GM23338 (cell line): Measurements from ENCODE around the gene OLIG1. TPM values are rescaled to one million over a fixed set of nuclear protein-coding genes. Genes with fewer than 3 reads are reported as not detected.

Experiments used
- ATAC-seq: fragments of 200-7000 bp; cut with Tn5 transposase; 3 replicates; pipeline ENCODE4 v1.9.1; 2020
- DNase-seq: peaks from one replicate; pipeline ENCODE4 v3.0.0-alpha.2; 2015; ENCODE audit warnings: low spot score
- H2AFZ ChIP-seq: fragments of 200-600 bp; sonication (generic); 2 replicates; pipeline ENCODE4 v1.8.0; 2016; ENCODE audit warnings: antibody characterized with exemption, mild to moderate bottlenecking, moderate library complexity
- H3F3A ChIP-seq: fragments of 200-600 bp; sonication (generic); replicated peaks from 2 replicates; pipeline ENCODE4 v1.8.0; 2017; ENCODE audit warnings: antibody characterized with exemption, mixed run types, low read depth
- H3K27ac ChIP-seq: fragments of 200-600 bp; sonication (generic); 2 replicates; pipeline ENCODE4 v1.6.1; 2016; ENCODE audit warnings: low read depth
- H3K27me3 ChIP-seq: fragments of 200-600 bp; sonication (generic); 2 replicates; pipeline ENCODE4 v1.8.0; 2016; ENCODE audit warnings: mild to moderate bottlenecking, mixed run types, moderate library complexity; ENCODE audit not compliant: insufficient read depth
- H3K36me3 ChIP-seq: fragments of 200-600 bp; sonication (generic); 2 replicates; pipeline ENCODE4 v1.8.0; 2016; ENCODE audit warnings: mild to moderate bottlenecking; ENCODE audit not compliant: insufficient read depth
- H3K4me1 ChIP-seq: fragments of 200-600 bp; sonication (generic); 2 replicates; pipeline ENCODE4 v1.8.0; 2016; ENCODE audit warnings: mild to moderate bottlenecking, moderate library complexity; ENCODE audit not compliant: insufficient read depth
- H3K4me2 ChIP-seq: fragments of 200-600 bp; sonication (generic); 2 replicates; pipeline ENCODE4 v1.7.1; 2017; ENCODE audit warnings: mixed run types
- H3K4me3 ChIP-seq: fragments of 200-600 bp; sonication (generic); 2 replicates; pipeline ENCODE4 v1.6.1; 2016; ENCODE audit warnings: mixed run types
- H3K79me2 ChIP-seq: fragments of 200-600 bp; sonication (generic); replicated peaks from 2 replicates; pipeline ENCODE4 v1.8.0; 2017; ENCODE audit warnings: mild to moderate bottlenecking; ENCODE audit not compliant: insufficient read depth
- H3K9me2 ChIP-seq: fragments of 200-600 bp; sonication (generic); 2 replicates; pipeline ENCODE4 v1.8.0; 2017; ENCODE audit not compliant: insufficient read depth
- H4K20me1 ChIP-seq: fragments of 200-600 bp; sonication (generic); replicated peaks from 2 replicates; pipeline ENCODE4 v1.8.0; 2017; ENCODE audit warnings: mild to moderate bottlenecking; ENCODE audit not compliant: insufficient read depth
- H3K27ac Mint-ChIP-seq: 2 replicates; pipeline ENCODE4 v1.8.0; 2020; ENCODE audit warnings: inconsistent platforms, mild to moderate bottlenecking, moderate library complexity, mixed read lengths
- H3K27me3 Mint-ChIP-seq: 3 replicates; pipeline ENCODE4 v1.8.0; 2022; ENCODE audit warnings: low read depth, mild to moderate bottlenecking, moderate library complexity, mixed read lengths, inconsistent platforms; ENCODE audit not compliant: insufficient read depth, poor library complexity
- H3K36me3 Mint-ChIP-seq: 3 replicates; pipeline ENCODE4 v1.8.0; 2021; ENCODE audit warnings: low read depth, mild to moderate bottlenecking, inconsistent platforms, moderate library complexity, mixed read lengths
- H3K4me1 Mint-ChIP-seq: 3 replicates; pipeline ENCODE4 v1.8.0; 2020; ENCODE audit warnings: mild to moderate bottlenecking, inconsistent platforms, mixed read lengths
- H3K4me3 Mint-ChIP-seq: 3 replicates; pipeline ENCODE4 v1.8.0; 2021; ENCODE audit warnings: moderate library complexity, mild to moderate bottlenecking, inconsistent platforms, mixed read lengths
- H3K9me3 Mint-ChIP-seq: 3 replicates; pipeline ENCODE4 v1.8.0; 2020; ENCODE audit warnings: moderate library complexity, mild to moderate bottlenecking, inconsistent platforms, mixed read lengths
- ETS1 ChIP-seq: IDR thresholded peaks from 2 replicates; pipeline ENCODE4 v1.6.1; 2016; ENCODE audit warnings: antibody characterized with exemption
- EZH2 ChIP-seq: fragments of 200-600 bp; sonication (generic); IDR thresholded peaks from one replicate; pipeline ENCODE4 v1.8.0; 2017; ENCODE audit warnings: antibody characterized with exemption, mild to moderate bottlenecking, low read depth; ENCODE audit not compliant: unreplicated experiment
- NANOG ChIP-seq: IDR thresholded peaks from 2 replicates; pipeline ENCODE4 v1.6.1; 2016; ENCODE audit warnings: antibody characterized with exemption, borderline replicate concordance
- REST ChIP-seq: IDR thresholded peaks from one replicate; pipeline ENCODE4 v1.6.1; 2018; ENCODE audit warnings: antibody characterized with exemption; ENCODE audit not compliant: unreplicated experiment
- STAT1 ChIP-seq: IDR thresholded peaks from one replicate; pipeline ENCODE4 v1.6.1; 2016; ENCODE audit warnings: antibody characterized with exemption; ENCODE audit not compliant: unreplicated experiment
- ZNF331 ChIP-seq: fragments of 250-450 bp; sonication (Bioruptor Pico); IDR thresholded peaks from 2 replicates; pipeline ENCODE4 v1.5.0; 2020; ENCODE audit warnings: low read depth, mild to moderate bottlenecking, moderate library complexity
- polyA plus RNA-seq: library from polyadenylated mRNA; unstranded; fragments of >200 nt; fragmentation: Nextera tagmentation; extraction: Ambion mirVana; gene quantifications from 2 replicates; pipeline ENCODE4 v1.2.1, GENCODE V29; 2016
- total RNA-seq: library from RNA; depleted of rRNA; stranded (reverse); fragments of >200 nt; shearing (Covaris generic); gene quantifications from 2 replicates; pipeline ENCODE4 v1.2.3, GENCODE V29; 2014

OLIG1 gene
- total and polyA plus RNA-seq, 2 experiments from 2014 or later = 0.14 to 0.81 TPM

- Histone ChIP-seq H3K9me2 (no peaks in the 10 kb centered on the region), H3K4me1 (peaks cover 15% of the 10 kb centered on the region), H3K36me3 (no peaks in the 10 kb centered on the region), H4K20me1 (no peaks in the 10 kb centered on the region), H3K4me3 (no peak overlapping the region), H3K4me2 (no peak overlapping the region), H3F3A (no peaks in the 10 kb centered on the region), H3K79me2 (no peaks in the 10 kb centered on the region), H3K27ac (no peak overlapping the region), H2AFZ (no peak overlapping the region), H3K27me3 (0 out of 2 replicates have a peak, but pooled peaks cover 7% of the 10 kb centered on the region)
- no peak for ATAC-seq
- H3K36me3 Mint-ChIP-seq = no peaks in the 10 kb centered on the region
- DNase-seq = no peak
- H3K27ac Mint-ChIP-seq = no peak overlapping the region
- H3K9me3 Mint-ChIP-seq = no peaks in the 10 kb centered on the region
- H3K27me3 Mint-ChIP-seq = peaks cover 2% of the 10 kb centered on the region
- no peak for TF ChIP-seq ETS1
- TF ChIP-seq EZH2 = no peak
- no peak for TF ChIP-seq ZNF331 (CRISPR knock-in tag)
- H3K4me1 Mint-ChIP-seq = peaks cover 17% of the 10 kb centered on the region
- H3K4me3 Mint-ChIP-seq = no peak overlapping the region
These were observed 22.7 kb upstream of the OLIG1 start for GRCh38 chr21:33047231-33047630.

GRCh38 chr21:33051925-33052324 lies 18.0 kb upstream of the OLIG1 start:
- H3K27ac Mint-ChIP-seq = no peak overlapping the region
- H3K4me3 ChIP-seq = no peak overlapping the region
- H2AFZ ChIP-seq = no peak overlapping the region
- ATAC-seq = no peak
- H3K79me2 ChIP-seq = no peaks in the 10 kb centered on the region
- H3K4me3 Mint-ChIP-seq = no peak overlapping the region
- no peaks in the 10 kb centered on the region for H3K36me3 ChIP-seq
- no peaks in the 10 kb centered on the region for H3K9me3 Mint-ChIP-seq
- DNase-seq = no peak
- H3K27me3 Mint-ChIP-seq = peaks cover 6% of the 10 kb centered on the region
- H3K36me3 Mint-ChIP-seq = no peaks in the 10 kb centered on the region
- no peaks in the 10 kb centered on the region for H4K20me1 ChIP-seq
- H3K4me1 Mint-ChIP-seq = peaks cover 6% of the 10 kb centered on the region
- H3K27me3 ChIP-seq = no peaks in the 10 kb centered on the region
- no peak overlapping the region for H3K27ac ChIP-seq
- H3K9me2 ChIP-seq = no peaks in the 10 kb centered on the region
- no peak overlapping the region for H3K4me2 ChIP-seq
- peaks cover under 1% of the 10 kb centered on the region; the same call in 1 of the 2 replicates for H3K4me1 ChIP-seq
- no peak for TF ChIP-seq STAT1
- no peak for TF ChIP-seq NANOG
- TF ChIP-seq EZH2 = no peak
- no peaks in the 10 kb centered on the region for H3F3A ChIP-seq

- no peaks in the 10 kb centered on the region for H3F3A ChIP-seq
- ATAC-seq (no peak), DNase-seq (no peak)
- Mint-ChIP-seq H3K4me3 (no peak overlapping the region), H3K27ac (no peak overlapping the region), H3K4me1 (peaks cover 6% of the 10 kb centered on the region), H3K36me3 (no peaks in the 10 kb centered on the region), H3K27me3 (peaks cover 9% of the 10 kb centered on the region), H3K9me3 (no peaks in the 10 kb centered on the region)
- H3K79me2 ChIP-seq = no peaks in the 10 kb centered on the region
- no peaks in the 10 kb centered on the region for H3K9me2 ChIP-seq
- H2AFZ ChIP-seq = no peak overlapping the region
- no peak overlapping the region for H3K4me3 ChIP-seq
- H3K36me3 ChIP-seq = no peaks in the 10 kb centered on the region
- no peaks in the 10 kb centered on the region for H3K27me3 ChIP-seq
- H3K4me1 ChIP-seq = no peaks in the 10 kb centered on the region
- no peak overlapping the region for H3K27ac ChIP-seq
- H3K4me2 ChIP-seq = no peak overlapping the region
- no peaks in the 10 kb centered on the region for H4K20me1 ChIP-seq
- TF ChIP-seq NANOG (no peak), REST (no peak), ETS1 (no peak), EZH2 (no peak)
These were observed 16.0 kb upstream of the OLIG1 start for GRCh38 chr21:33053951-33054350.
